Activated gamma-delta T cell treated with anti-CD3 and anti-CD28 coated beads, Interleukin-2, amount 50 U/mL, for 16 hours (primary cell): Measurements from ENCODE around the gene EEA1.

ENCODE experiments used
- DNase-seq: peaks from one replicate; pipeline ENCODE4 v3.0.0-alpha.2; 2020; ENCODE audit warnings: low read depth

The EEA1 gene

GRCh38 chr12:92879698-92880322 is 49.3 kb downstream of the EEA1 start:
- no peak for DNase-seq

DNA sequence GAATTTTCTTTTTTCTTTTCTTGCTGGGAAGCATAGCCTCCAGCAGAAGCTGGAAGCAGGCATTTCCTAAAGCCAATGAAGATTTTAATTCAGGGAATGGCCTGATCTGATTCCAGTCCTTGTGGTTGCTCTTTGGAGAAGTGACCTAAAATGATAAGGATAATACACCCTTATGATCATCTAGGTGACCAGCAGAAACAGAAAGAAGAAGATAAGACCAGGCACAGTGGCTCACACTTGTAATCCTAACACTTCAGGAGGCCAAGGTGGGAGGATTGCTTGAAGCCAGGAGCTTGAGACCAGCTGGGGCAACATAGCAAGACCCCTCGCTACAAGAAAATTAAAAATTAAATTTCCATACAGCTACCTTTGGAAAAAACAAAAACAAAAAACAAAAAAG is 51.2 kb downstream of the EEA1 start:
- no peak for DNase-seq

DNA sequence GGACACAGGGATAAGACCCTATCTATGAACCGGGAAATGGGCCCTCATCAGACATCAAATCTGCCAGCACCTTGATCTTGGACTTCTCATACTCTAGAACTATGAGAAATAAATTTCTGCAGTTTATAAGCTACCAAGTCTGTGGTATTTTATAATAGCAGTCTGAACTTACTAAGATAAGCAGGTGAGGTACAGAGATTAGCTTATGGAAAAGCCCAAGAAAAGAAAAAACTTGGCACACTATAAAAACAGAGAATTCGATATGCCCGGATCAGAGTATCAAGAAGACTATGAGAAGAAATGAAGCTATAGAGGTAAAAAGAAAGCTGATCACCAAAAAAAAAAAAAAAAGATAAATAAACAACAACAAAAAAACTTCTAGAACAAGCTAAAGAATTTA is 52.6 kb downstream of the EEA1 start:
- DNase-seq = no peak

DNA sequence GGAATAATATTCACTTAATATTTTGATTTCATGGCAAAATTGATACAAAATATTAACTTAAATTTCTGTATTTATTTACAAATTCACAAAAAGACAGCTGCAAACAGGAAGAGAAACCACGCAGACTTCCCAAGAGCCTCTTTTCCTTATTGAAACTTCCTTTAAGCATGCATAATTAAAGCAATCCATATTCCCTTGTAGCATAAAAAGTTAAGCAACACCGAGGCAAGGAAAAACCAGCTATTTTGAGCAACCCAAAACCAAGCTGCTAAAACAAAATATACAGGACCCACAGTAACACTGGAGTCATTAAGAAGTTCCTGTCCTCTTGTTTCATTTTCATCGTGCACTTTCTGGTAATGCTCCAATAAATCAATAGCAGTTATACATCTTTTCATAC is 58.0 kb downstream of the EEA1 start:
- no peak for DNase-seq

DNA sequence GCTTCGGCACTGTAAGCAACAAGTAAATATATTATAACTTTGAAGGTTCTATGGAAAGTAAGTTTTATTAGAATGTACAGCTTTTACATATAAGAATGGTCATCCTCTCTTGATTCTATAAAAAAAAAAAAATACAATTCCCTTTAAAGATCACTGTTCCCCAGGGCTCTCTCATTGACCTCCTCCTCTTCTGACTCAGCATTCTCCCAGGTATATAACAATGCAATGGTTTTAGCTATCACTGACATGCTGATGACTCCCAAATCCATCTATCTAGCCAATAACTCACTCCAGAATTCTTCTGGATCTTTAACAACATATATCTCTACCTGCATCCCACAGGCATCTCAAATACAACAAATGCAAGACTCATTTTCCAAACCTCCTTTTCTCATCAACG is 62.7 kb downstream of the EEA1 start:
- DNase-seq = no peak

- DNase-seq = no peak
Observed at GRCh38 chr12:92863251-92863650, 65.8 kb downstream of the EEA1 start.

DNA sequence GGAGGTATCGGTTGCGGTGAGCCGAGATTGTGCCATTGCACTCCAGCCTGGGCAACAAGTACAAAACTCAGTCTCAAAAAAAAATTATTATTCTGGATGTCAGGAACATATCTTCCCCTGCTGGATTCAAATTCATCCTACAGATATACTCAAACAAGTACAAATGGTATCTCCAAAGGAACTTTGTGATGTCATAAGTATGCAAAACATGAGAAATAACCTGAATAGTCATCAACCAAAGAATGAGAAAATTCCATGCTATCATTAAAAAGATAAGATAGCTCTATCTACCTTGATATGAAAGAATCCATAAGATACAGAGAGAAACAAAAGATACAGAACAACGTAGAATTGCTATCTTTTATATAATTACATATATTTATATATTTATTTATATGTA is 67.7 kb downstream of the EEA1 start:
- DNase-seq = no peak

- no peak for DNase-seq
Observed at GRCh38 chr12:92860521-92860920, 68.6 kb downstream of the EEA1 start.

DNA sequence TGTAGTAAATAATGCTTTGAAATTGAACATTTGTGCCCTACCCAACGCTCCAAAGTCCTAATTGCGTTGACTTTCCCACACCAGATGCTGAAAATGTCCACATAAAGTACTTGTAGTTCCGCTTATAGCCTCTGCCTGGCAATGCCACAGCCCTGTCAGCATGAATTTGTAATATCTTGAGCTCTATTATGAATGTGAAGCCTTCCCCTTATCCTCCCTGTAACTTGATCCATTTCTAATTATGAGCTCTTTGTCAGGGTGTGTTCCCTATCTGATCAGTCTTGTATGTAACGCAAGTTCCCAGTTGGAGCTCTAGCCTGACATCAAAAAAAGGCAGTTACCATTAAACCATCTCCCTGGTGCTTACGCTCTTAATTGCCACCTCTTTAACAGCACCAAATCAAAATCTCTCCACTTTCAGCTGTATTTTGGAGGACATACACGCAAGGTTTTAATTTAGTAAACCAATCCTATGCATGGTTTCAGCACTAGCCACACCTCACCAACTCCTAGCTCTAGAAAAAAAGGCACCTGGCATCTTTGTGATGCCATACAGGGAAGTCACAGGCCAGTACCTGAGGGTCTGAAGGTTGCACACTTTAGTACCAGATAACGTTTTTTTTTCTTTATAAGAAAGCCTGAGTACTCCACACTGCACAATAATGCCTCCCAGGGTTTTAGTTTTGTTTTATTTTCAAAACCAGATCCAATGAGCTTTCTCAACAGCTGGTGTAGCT is 69.3 kb downstream of the EEA1 start:
- DNase-seq = no peak

DNA sequence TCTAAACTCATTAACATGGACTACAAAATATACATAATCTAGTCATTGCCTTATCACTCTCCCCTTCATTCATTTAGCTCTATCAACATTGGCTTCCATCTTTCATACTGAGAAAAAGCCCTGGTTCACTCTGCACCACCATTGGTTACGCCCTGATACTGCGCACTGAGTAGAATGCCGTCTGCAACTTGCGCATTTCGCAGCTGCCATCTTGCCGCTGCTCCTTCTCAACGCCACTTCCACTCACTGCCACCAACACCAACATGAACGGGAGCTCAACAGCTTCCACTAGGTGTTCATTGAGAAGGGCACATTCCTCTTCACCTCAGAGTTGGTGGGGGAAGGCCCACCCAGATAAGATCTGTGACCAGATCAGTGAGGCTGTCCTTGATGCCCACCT is 71.3 kb downstream of the EEA1 start:
- DNase-seq = no peak

- no peak for DNase-seq
Observed at GRCh38 chr12:92854344-92854743, 74.8 kb downstream of the EEA1 start.

DNA sequence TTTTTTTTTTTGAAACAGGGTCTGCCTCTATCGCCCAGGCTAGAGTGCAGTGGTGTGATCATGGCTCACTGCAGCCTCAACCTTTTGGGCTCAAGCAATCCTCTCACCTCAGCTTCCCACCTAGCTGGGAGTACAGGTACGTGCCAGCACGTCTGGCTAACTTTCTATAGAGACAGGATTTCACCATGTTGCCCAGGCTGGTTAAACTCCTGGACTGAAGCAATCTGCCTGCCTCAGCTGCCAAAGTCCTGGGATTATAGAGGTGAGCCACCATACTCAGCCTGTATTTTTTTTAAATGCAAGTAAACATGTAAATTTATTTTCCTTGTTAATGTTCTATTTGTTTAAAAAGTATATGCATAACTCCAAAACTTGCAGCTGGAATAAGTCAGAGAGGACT is 80.4 kb downstream of the EEA1 start:
- no peak for DNase-seq

- DNase-seq = no peak
Observed at GRCh38 chr12:92847368-92847767, 81.7 kb downstream of the EEA1 start.

GRCh38 chr12:92845329-92845728 is 83.8 kb downstream of the EEA1 start:
- no peak for DNase-seq

GRCh38 chr12:92844151-92844763 is 84.8 kb downstream of the EEA1 start:
- no peak for DNase-seq

GRCh38 chr12:92829686-92830282 is 99.3 kb downstream of the EEA1 start:
- no peak for DNase-seq

- DNase-seq = no peak
Observed at GRCh38 chr12:92828565-92828964, 100.5 kb downstream of the EEA1 start.

DNA sequence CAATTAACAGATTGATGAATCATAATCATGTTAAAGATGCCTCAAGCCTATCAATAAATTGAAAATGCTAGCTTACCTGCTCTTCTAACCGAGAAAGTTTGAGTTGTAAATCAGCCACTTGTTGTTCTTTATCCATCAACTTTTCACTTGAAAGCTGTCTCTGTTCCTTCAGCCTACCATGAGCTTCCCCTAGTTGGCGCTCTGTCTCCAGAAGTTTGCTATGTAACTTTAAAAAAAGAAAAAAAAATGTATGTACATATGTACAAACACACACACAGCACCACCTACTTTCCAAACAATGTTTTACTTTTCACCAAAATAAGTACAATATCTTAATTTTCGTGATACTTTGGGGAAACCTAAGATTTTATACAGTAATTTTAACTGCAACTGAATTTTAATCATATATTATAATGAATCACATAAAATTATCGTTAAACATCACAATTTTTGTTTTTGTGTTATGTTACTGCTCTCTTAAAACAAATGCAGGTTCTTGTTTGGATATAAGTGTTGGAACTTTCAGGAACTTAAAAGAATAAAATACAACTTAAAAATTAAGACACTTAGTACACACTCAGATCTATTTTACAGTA is 101.2 kb downstream of the EEA1 start:
- DNase-seq = no peak

GRCh38 chr12:92821142-92821541 is 108.0 kb downstream of the EEA1 start:
- no peak for DNase-seq

- DNase-seq = no peak
Observed at GRCh38 chr12:92814584-92814983, 114.5 kb downstream of the EEA1 start.

DNA sequence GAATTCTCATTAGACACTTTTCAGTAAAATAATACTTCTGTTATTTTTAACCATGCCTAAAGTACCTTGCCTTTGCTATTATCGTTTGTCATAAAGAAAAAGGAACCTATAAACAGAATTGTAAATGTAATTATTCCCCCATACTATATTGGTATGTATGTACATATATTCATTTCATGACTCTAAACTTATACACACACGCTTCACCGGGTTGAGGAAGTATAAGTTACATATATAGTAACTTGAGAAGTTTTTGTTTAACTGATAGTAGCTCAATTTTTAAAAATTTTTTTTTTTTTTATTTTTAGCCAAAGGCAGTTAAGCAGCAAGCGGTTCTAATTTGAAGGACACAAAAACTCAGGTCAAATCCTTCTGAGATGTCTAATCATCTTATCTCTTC is 118.7 kb downstream of the EEA1 start:
- DNase-seq = no peak

GRCh38 chr12:92803903-92804302 is 125.2 kb downstream of the EEA1 start:
- no peak for DNase-seq

- DNase-seq = no peak
Observed at GRCh38 chr12:92802906-92803305, 126.2 kb downstream of the EEA1 start.
